Endodermal cell (in vitro differentiated cells): ENCODE results near the gene ELOVL7. TPM values are rescaled to one million over a fixed set of nuclear protein-coding genes. Genes with fewer than 3 reads are reported as not detected.
"Not testable (repeated sequence)": the region's sequence is repeated elsewhere in the genome, so short reads cannot be mapped to it uniquely, and the experiment has no call there.

Experiments
- DNase-seq: peaks from one replicate; pipeline ENCODE4 v3.0.0-alpha.2; 2017
- H3K27ac ChIP-seq: 2 replicates; pipeline ENCODE4 v1.5.1; 2013; ENCODE audit warnings: mild to moderate bottlenecking, low read depth, low read length, moderate library complexity
- H3K27me3 ChIP-seq: 2 replicates; pipeline ENCODE4 v1.6.1; 2013; ENCODE audit warnings: mild to moderate bottlenecking, low read length, moderate library complexity; ENCODE audit not compliant: insufficient read depth, control insufficient read depth, poor library complexity, severe bottlenecking
- H3K36me3 ChIP-seq: 2 replicates; pipeline ENCODE4 v1.7.0; 2013; ENCODE audit warnings: mild to moderate bottlenecking, low read length, moderate library complexity; ENCODE audit not compliant: control insufficient read depth, insufficient read depth
- H3K4me1 ChIP-seq: one replicate; pipeline ENCODE4 v1.7.0; 2013; ENCODE audit warnings: low read length; ENCODE audit not compliant: control insufficient read depth, insufficient read depth
- H3K4me3 ChIP-seq: 2 replicates; pipeline ENCODE4 v1.5.1; 2013; ENCODE audit warnings: mild to moderate bottlenecking, low read length, moderate library complexity
- H3K9ac ChIP-seq: 2 replicates; pipeline ENCODE4 v1.6.1; 2013; ENCODE audit warnings: mild to moderate bottlenecking, low read length, moderate library complexity; ENCODE audit not compliant: poor library complexity, severe bottlenecking; ENCODE audit errors: extremely low read depth
- H3K9me3 ChIP-seq: 2 replicates; pipeline ENCODE4 v1.6.1; 2013; ENCODE audit warnings: mild to moderate bottlenecking, low read length, moderate library complexity; ENCODE audit not compliant: control insufficient read depth
- H3K27ac Mint-ChIP-seq: 2 replicates; pipeline ENCODE4 v1.8.0; 2020; ENCODE audit warnings: mixed read lengths
- H3K27me3 Mint-ChIP-seq: 2 replicates; pipeline ENCODE4 v1.8.0; 2021; ENCODE audit warnings: mild to moderate bottlenecking, mixed read lengths; ENCODE audit not compliant: insufficient read depth
- H3K36me3 Mint-ChIP-seq: 2 replicates; pipeline ENCODE4 v1.8.0; 2020; ENCODE audit warnings: low read depth, mixed read lengths
- H3K4me1 Mint-ChIP-seq: 2 replicates; pipeline ENCODE4 v1.8.0; 2020; ENCODE audit warnings: mixed read lengths
- H3K4me3 Mint-ChIP-seq: 2 replicates; pipeline ENCODE4 v1.8.0; 2020; ENCODE audit warnings: mild to moderate bottlenecking, moderate library complexity, mixed read lengths
- H3K9me3 Mint-ChIP-seq: 2 replicates; pipeline ENCODE4 v1.8.0; 2020; ENCODE audit warnings: mild to moderate bottlenecking, mixed read lengths
- WGBS, 2 experiments: methylation state at CpG; one replicate each; pipeline versions ENCODE4 v1.1.5 to v1.1.7; 2013; ENCODE audit warnings: missing lambda C conversion rate in 2 of 2, mixed read lengths in 1 of 2; ENCODE audit not compliant: insufficient coverage in 1 of 2, insufficient read length in 1 of 2; 5-methylcytosine and 5-hydroxymethylcytosine counted together
- total RNA-seq, 2 donors: library from RNA; stranded (reverse); fragmentation: NEBNext Ultra II Directional in 1 of 2; extraction: Animal tissue kit (Norgen Biotek cat#: 25700) in 1 of 2; gene quantifications; 2 replicates in 1 of 2; 3 replicates in 1 of 2; pipeline ENCODE4 v1.2.1, GENCODE V29; 2021
- TF ChIP-seq, protein P1 (sequence below): fragments of 200-600 bp; sonication (generic); conservative IDR thresholded peaks from 2 replicates; pipeline ENCODE4 v1.5.0; 2021; ENCODE audit warnings: antibody characterized with exemption, mild to moderate bottlenecking

Gene ELOVL7
- total RNA-seq, 2 donors from 2014 or later, result 3.5 to 6.5 TPM

DNA sequence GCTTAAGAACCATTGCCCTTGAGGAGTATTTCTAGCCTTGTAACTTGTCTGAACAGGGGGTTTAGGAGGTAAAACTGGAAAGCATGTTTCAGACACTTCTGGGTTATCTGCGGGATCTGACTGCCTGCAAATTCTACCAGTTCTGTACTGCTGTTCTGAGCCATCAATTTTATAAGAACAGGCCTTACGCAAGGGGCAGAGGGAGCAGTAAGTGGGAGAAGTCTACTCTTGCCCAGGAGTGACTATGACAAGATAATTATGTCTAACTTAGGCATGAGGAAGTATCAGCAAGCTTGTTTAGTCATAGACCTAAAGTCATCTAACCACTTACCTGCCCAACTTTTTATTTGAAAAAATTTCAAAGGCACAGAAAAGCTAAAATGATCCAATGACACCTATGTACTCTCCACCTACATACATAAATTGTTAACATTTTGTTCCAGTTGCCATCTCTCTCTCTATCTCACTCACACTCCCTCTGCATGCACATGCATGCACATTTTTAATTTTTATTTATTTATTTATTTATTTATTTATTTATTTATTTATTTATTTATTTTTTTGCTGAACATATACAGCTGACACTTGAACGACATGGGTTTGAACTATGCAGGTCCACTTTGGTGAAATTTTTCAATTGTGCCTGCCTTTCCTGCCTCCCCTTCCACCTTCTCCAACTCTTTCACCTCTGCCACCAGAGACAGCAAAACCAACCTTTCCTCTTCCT lies 125.7 kb downstream of the ELOVL7 start:
- Histone ChIP-seq H3K9ac (no peak overlapping the region), H3K4me3 (no peak overlapping the region), H3K27ac (no peak overlapping the region), H3K4me1 (no peaks in the 10 kb centered on the region), H3K36me3 (no peaks in the 10 kb centered on the region), H3K27me3 (no peaks in the 10 kb centered on the region), H3K9me3 (peaks cover 5% of the 10 kb centered on the region)
- 91 to 93% methylated on average over 3 of the region's 3 CpGs for WGBS, 2 experiments
- TF ChIP-seq, protein P1, sequence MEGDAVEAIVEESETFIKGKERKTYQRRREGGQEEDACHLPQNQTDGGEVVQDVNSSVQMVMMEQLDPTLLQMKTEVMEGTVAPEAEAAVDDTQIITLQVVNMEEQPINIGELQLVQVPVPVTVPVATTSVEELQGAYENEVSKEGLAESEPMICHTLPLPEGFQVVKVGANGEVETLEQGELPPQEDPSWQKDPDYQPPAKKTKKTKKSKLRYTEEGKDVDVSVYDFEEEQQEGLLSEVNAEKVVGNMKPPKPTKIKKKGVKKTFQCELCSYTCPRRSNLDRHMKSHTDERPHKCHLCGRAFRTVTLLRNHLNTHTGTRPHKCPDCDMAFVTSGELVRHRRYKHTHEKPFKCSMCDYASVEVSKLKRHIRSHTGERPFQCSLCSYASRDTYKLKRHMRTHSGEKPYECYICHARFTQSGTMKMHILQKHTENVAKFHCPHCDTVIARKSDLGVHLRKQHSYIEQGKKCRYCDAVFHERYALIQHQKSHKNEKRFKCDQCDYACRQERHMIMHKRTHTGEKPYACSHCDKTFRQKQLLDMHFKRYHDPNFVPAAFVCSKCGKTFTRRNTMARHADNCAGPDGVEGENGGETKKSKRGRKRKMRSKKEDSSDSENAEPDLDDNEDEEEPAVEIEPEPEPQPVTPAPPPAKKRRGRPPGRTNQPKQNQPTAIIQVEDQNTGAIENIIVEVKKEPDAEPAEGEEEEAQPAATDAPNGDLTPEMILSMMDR, result no peak
- Mint-ChIP-seq H3K9me3 (peaks cover 5% of the 10 kb centered on the region), H3K36me3 (no peaks in the 10 kb centered on the region), H3K27ac (no peak overlapping the region), H3K4me1 (peaks cover 3% of the 10 kb centered on the region), H3K4me3 (no peak overlapping the region), H3K27me3 (no peaks in the 10 kb centered on the region)
- DNase-seq, result no peak

DNA sequence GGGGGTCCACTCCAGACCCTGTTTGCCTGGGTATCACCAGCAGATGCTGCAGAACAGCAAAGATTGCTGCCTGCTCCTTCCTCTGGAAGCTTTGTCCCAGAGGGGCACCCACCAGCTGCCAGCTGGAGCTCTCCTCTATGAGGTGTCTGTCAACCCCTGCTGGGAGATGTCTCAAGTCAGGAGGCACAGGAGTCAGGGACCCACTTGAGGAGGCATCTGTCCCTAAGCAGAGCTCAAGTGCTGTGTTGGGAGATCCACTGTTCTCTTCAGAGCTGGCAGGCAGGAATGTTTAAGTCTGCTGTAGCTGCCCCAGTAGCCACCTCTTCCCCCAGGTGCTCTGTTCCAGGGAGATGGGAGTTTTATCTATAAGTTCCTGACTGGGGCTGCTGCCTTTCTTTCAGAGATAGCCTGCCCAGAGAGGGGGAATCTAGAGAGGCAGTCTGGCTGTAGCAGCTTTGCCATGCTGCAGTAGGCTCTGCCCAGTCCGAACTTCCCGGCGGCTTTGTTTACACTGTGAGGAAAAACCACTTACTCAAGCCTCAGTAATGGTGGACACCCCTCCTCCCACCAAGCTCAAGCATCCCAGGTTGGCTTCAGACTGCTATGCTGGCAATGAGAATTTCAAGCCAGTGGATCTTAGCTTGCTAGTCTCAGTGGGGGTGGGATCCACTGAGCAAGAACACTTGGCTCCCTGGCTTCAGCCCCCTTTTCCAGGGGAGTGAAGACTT lies 128.7 kb downstream of the ELOVL7 start:
- not testable (repeated sequence) for H3K27ac ChIP-seq, H3K4me1 Mint-ChIP-seq, H3K27ac Mint-ChIP-seq, H3K4me1 ChIP-seq, H3K36me3 Mint-ChIP-seq, H3K4me3 ChIP-seq, H3K9me3 ChIP-seq, H3K9ac ChIP-seq, DNase-seq, H3K4me3 Mint-ChIP-seq, H3K36me3 ChIP-seq, H3K27me3 ChIP-seq, H3K27me3 Mint-ChIP-seq
- WGBS, 2 experiments, result 97% methylated on average over 3 of the region's 3 CpGs; no CpG with 5 or more reads in 1 of the 2 experiments
- peaks cover 10% of the 10 kb centered on the region for H3K9me3 Mint-ChIP-seq

DNA sequence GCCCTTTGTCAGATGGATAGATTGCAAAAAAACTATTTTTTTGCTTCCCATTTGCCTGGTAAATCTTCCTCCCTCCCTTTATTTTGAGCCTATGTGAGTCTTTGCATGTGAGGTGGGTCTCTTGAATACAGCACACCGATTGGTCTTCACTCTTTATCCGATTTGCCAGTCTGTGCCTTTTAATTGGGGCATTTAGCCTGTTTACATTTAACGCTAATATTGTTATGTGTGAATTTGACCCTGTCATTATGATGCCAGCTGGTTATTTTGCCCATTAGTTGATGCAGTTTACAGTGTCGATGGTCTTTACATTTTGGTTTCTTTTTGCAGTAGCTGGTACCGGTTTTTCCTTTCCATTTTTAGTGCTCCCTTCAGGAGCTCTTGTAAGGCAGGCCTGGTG lies 131.1 kb downstream of the ELOVL7 start:
- Histone ChIP-seq H3K36me3 (no peaks in the 10 kb centered on the region), H3K9me3 (peaks cover 5% of the 10 kb centered on the region), H3K4me1 (no peaks in the 10 kb centered on the region), H3K4me3 (no peak overlapping the region), H3K9ac (no peak overlapping the region), H3K27ac (no peak overlapping the region), H3K27me3 (no peaks in the 10 kb centered on the region)
- TF ChIP-seq, protein P1, result no peak
- Mint-ChIP-seq H3K36me3 (no peaks in the 10 kb centered on the region), H3K4me1 (peaks cover 2% of the 10 kb centered on the region), H3K27me3 (peaks cover 2% of the 10 kb centered on the region), H3K9me3 (peaks cover 10% of the 10 kb centered on the region), H3K4me3 (no peak overlapping the region), H3K27ac (no peak overlapping the region)
- WGBS, 2 experiments, result 87 to 100% methylated on average over 2 to 5 of the region's 5 CpGs
- no peak for DNase-seq

DNA sequence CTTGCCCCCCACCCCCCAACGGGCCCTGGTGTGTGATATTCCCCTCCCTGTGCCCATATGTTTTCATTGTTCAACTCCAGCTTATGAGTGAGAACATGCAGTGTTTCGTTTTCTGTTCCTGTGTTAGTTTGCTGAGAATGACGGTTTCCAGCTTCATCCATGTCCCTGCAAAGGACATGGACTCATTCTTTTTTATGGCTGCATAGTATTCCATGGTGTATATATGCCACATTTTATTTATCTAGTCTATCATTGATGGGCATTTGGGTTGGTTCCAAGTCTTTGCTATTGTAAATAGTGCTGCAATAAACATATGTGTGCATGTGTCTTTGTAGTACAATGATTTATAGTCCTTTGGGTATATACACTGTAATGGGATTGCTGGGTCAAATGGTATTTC lies 132.2 kb downstream of the ELOVL7 start:
- WGBS, 2 experiments, result 73 to 74% methylated on average over 2 to 3 of the region's 3 CpGs
- H3K36me3 ChIP-seq, H3K9me3 ChIP-seq, H3K27me3 Mint-ChIP-seq, H3K9ac ChIP-seq, H3K27me3 ChIP-seq, H3K36me3 Mint-ChIP-seq, H3K4me3 Mint-ChIP-seq, H3K27ac Mint-ChIP-seq, H3K4me3 ChIP-seq, DNase-seq, H3K4me1 Mint-ChIP-seq, H3K4me1 ChIP-seq, H3K27ac ChIP-seq: not testable (repeated sequence)
- peaks cover 10% of the 10 kb centered on the region for H3K9me3 Mint-ChIP-seq
